NCI-H187 treated with DMSO at 0.1 percent for 48 hours (cell line): Measurements from ENCODE around the gene DHRS2.
"Not testable (repeated sequence)": the region's sequence is repeated elsewhere in the genome, so short reads cannot be mapped to it uniquely, and the experiment has no call there.

ENCODE experiments used
- DNase-seq: peaks from one replicate; lab custom pipeline; 2025; lab: John Stamatoyannopoulos, UW

Gene DHRS2

DNA sequence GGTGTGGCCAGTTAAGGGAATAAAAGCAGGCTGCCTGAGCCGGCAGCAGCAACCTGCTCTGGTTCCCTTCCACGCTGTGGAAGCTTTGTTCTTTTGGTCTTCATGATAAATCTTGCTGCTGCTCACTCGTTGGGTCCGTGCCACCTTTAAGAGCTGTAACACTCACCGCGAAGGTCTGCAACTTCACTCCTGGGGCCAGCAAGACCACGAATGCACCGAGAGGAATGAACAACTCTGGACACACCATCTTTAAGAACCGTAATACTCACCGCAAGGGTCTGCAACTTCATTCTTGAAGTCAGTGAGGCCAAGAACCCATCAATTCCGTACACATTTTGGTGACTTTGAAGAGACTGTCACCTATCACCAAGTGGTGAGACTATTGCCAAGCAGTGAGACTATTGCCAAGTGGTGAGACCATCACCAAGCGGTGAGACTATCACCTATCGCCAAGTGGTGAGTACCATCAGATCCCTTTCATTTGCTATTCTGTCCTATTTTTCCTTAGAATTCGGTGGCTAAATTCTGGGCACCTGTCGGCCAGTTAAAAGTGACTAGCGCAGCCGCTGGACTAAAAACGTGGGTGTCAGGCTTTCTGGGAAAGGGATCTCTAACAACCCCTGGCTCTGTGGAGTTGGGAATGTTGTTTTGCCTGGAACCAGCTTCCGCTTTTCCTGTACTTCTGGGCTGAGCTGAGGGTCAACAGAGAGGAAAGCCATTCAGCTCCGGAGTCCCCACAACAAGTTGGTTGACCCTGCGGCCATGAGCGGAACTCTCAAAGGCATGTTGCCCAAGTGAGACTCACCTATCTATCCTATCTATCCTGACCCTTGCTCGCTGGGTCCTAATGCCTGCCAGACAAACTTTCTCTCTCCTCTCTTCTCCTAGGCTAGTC lies at the start of gene DHRS2:
TSS of gene DHRS2 (plus strand) at position 48 of the 895 bp plus-strand sequence. CDS start 2,501 bp downstream, outside the sequence.
- no peak for DNase-seq

DNA sequence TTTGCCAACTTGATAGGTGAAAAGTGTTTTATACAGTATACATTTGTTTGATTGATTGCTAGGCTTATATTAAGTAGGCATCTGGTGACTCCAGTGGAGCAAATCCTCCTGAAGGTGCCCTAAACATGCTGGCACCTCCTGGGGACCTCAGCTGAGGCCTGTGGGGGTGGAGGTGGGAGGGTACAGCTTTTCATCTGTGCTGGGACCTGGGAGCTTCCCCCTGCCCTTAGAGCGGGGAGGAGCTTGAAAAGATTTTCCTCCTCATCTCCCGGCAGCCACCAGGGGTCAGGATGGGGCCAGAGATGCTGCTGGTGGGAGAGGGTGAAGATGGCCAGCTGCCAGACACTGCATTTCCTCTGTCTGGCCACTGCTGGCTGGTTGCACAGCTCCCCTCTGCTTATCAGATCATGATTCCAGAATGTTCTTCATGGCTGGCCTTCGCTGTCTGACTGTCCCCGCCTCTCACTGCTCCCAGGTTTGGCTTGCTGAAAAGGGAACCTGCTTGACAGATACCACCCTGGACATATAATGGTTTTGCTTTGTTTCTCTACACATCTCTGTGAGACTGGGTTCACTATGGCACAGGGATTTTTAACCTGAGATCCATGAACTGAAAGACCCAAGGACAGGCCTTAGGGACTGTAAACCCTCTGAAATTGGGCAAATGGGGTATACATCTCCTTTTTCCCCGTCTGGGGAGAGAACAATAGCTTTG lies 47.1 kb upstream of the DHRS2 start:
- peak; percentile 24 for DNase-seq

DNA sequence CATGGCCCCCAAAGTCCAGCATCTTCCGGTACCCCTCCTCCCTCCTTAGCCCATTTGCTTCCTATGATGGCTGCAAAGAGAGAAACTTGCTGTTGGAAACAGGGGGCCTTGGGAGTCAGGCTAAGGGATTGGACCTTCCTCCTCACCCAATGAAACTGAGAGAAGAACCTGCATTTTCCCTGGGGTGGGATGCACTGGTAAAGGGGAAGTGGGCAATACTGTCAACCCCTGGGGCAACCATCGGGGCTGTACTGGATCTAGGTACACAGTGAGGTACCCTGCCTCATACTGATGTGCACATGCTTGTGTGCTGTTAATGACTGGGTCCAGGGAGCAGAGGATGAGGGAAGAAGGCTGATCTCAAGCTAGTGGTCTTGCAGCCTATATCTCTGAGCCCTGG lies 46.6 kb upstream of the DHRS2 start:
- no peak for DNase-seq

DNA sequence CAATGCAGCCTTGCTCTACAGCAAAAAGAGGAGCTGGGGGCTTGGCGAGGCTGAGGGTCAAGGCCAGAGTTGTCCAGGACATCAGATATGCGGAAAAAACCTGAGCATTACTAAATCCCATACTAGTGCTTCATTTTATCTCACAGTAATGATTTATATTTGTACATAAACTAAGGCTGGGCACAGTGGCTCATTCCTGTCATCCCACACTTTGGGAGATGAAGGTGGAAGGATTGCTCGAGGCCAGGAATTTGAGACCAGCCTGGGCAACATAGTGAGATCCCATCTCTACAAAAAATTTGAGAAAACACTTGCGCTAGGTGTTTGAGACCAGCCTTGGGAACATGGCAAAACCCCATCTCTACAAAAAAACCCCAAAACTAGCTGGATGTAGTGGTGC lies 46.0 kb upstream of the DHRS2 start:
- no peak for DNase-seq

- not testable (repeated sequence) for DNase-seq
These were observed 42.0 kb upstream of the DHRS2 start for GRCh38 chr14:23594191-23594590.

GRCh38 chr14:23600322-23600707 lies 35.8 kb upstream of the DHRS2 start:
- DNase-seq, result no peak

DNA sequence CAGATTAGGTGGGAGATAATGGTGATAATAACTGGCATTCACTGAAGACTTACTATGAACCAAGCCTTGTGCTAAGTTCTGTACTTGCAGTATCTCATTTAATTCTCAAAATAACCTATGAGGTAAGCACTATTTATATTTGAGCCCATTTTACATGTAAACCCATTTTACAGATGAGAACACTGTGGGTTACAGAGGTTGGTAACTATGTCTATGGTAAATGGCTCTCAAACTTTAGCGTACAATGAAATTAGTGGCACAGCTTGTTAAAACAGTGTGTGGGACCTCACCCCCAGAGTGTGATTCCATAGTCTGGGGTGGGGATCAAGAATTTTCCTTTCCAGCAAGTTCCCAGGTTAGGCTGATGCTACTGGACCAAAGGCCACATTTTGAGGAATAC lies 35.4 kb upstream of the DHRS2 start:
- no peak for DNase-seq

DNA sequence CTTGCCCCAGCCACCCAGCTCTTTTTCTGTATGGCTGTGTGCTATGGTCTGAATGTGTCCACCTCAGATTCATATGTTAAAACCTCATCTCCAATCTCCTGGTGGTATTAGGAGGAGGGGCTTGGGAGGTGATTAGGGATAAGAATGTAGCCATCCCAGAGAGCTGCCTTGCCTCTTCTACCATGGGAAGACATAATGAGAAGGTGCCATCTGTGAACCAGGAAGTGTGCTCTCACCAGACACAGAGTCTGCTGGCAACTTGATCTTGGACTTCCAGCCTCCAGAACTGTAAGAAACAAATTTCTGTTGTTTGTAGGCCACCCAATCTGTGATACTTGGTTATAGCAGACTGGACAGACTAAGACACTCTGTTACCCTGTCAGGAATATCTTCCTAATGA lies 34.7 kb upstream of the DHRS2 start:
- no peak for DNase-seq

GRCh38 chr14:23601845-23602180 lies 34.4 kb upstream of the DHRS2 start:
- DNase-seq, result no peak

DNA sequence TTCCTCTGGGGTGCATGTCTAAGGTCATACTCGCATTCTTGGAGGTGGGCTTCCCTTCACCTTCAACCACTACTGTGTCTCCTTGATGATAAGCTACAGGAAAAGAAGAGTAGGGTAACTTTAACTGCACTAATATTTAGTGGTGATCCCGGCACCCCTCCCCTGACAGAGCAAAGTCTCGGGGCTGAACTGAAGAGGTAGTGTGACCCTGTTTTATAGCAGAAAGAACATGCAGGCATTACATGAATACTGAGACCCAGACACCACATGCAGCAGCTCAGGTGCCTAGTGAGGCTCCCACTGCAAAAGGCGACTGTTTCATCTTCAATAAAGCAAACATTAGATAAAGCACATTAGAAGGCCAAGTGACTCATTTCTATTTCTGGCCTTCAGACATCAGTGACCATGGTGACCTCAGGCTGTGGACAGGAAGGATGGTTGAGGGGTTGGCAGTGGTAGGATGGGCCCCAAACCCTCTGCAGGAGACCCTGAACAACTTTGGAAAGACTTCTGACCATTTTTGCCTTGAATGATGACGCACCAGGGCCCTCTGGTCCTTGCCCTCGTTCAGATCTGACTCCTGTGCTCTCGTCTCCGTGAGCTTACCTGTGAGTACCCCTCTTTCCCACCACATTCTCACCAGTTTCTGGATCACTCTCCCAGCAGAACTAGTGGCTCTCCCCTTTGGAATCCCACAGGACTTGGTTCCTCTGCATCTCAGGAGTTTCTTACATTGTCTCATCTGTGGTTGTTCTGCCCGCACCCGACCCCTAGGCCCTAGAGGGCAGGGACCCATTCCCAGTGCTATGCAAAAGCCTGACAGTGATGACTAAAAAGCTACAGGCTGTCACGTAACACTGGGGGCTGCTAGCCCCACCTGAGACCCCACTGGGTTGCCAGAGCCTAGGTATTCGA lies 33.7 kb upstream of the DHRS2 start:
- DNase-seq, result no peak

DNA sequence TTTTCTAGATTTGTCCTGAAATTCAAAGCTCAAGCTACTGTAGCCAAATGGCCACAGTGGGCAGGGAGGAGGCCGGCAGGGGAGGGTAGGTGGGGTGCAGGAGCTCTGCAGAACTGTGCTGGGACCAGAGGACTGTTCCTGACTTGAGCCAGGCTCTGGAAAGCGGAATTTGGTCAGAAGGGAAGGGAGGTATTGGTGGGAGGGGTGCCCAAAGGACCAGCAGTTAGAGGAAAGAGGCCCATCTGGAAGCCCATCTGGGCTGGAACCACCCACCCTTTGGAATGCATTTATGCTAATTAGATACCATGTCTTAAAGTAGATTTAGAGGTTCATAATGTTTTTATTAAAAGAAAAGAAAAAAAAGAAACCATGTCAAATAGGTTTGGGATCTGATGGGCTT lies 33.1 kb upstream of the DHRS2 start:
- no peak for DNase-seq

DNA sequence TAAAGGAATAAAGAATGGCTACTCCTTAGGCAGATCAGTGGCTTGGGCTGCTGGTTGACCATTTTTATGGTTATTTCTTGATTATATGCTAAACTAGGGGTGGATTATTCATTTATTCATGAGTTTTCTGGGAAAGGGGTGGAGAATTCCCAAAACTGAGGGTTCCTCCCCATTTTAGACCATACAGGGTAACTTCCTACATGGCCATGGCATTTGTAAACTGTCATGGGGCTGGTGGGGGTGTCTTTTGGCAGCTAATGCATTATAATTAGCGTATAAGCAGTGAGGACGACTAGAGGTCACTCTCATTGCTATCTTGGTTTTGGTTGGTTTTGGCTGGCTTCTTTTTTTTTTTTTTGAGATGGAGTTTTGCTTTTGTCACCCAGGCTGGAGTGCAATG lies 32.0 kb upstream of the DHRS2 start:
- no peak for DNase-seq

DNA sequence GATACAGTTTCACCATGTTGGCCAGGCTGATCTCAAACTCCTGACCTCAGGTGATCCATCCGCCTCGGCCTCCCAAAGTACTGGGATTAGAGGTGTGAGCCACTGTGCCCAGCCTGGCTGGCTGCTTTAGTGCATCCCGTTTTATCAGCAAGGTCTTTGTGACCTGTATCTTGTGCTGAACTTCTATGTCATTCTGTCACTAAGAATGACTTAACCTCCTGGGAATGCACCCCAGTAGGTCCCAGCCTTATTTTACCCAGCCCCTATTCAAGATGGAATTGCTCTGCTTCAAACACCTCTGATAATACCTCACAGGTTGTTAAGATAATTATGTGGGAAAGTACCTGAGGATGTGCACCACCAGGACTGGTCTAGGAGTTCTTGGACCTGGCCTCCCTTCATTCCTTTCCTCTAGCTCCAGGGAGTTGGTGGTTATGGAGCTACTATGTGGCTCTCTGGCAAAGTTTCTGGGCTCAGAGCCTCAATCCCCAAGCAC lies 31.4 kb upstream of the DHRS2 start:
- DNase-seq, result no peak

DNA sequence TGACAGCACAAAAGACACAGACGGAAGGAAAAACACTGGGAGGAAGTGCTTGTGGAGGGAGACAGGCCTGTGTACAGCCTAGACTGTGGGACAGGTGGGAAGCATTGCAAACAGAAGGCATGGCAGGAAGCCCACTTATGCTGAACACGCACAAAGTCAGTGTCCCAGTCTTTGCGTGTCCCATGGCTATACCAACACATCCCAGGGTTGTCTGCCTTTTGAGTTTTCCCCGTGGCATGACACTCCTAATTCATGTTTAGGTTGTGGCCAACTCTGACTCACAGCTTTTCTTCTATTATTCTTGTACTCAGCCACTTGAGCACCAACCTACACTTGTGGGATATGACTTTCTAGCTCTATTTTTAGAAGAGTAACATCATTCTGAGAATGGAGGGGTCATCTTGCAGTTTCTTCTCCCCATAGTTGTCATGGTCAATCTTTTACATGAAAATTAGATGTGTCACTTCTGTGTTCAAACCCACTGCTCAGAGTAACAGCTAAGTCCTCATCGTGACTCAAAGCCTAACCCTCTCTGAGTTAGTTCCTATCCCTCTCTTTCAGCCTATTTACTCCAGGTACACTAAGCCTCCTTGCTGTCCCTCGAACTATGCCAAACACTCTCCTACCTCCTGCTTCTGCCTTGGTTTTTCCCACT lies 30.1 kb upstream of the DHRS2 start:
- DNase-seq, result no peak

GRCh38 chr14:23608454-23608853 lies 27.7 kb upstream of the DHRS2 start:
- DNase-seq, result no peak

DNA sequence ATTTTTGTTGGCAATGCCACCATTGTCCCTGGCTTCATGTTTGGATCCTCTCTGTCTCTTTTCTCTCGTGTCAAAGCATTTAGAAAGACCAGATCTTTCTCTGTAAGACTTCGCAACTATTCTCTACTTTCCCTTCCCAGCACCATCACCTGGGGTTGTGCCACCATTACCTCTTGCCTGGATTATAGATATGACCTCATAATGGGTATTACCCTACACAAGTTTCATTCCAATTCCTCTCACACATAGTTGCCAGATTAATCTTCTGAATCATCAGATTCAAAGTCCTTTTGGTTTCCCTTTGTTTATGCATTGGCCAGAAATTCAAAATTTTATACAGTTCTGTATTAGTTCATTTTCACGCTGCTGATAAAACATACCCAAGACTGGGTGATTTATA lies 27.2 kb upstream of the DHRS2 start:
- DNase-seq, result no peak

DNA sequence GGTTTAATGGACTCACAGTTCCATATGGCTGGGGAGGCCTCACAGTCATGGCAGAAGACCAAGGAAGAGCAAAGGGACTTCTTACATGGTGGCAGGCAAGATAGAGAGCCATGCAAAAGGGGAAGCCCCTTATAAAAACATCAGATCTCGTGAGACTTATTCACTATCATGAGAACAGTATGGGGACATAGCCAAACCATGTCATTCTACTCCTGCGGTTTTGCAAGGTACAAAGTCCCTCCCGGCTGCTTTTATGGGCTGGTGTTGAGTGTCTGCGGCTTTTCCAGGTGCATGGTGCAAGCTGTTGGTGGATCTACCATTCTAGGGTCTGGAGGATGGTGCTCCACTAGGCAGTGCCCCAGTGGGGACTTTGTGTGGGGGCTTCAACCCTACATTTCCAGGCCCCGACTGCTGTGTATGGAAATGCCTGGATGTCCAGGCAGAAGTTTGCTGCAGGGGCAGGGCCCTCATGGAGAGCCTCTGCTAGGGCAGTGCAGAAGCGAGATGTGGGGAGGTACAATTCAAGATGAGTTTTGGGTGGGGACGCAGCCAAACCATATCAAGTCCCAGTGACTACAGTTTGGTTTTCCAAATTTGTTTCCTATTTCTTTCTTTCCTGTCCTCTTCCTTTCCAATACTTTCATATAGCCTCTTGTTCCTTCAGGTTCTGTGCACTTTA lies 26.6 kb upstream of the DHRS2 start:
- not testable (repeated sequence) for DNase-seq

GRCh38 chr14:23610090-23610814 lies 25.9 kb upstream of the DHRS2 start:
- no peak for DNase-seq

GRCh38 chr14:23610815-23611289 lies 25.3 kb upstream of the DHRS2 start:
- DNase-seq, result no peak

DNA sequence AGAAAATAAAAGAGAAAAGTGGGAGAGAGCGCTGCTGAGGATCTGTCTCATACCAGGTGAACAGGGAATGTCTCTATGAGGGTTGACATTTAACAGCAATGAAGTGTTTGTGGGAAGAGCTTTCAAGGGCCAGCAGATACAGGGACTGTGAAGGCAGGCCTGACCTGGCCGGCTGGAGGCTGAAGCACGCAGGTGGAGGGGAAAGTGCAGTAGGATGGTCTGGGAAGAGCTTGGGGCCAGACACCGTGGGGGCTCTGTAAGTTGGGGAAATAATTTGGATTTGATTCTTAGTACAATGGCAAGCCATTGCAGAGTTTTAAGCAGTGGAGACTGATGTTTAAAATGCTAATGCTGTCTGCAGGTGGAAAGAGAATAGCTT lies 23.8 kb upstream of the DHRS2 start:
- no peak for DNase-seq
